Stimulated activated CD8-positive, alpha-beta memory T cell treated with anti-CD3 and anti-CD28 coated beads, Interleukin-12 subunit alpha, Interleukin-12 subunit beta, amount 100 ng/mL, for 24 hours (primary cell): Measurements from ENCODE around the gene KDELR3.

ENCODE experiments used
- DNase-seq: peaks from one replicate; pipeline ENCODE4 v3.0.0-alpha.2; 2020; ENCODE audit errors: extremely low read depth

The KDELR3 gene

DNA sequence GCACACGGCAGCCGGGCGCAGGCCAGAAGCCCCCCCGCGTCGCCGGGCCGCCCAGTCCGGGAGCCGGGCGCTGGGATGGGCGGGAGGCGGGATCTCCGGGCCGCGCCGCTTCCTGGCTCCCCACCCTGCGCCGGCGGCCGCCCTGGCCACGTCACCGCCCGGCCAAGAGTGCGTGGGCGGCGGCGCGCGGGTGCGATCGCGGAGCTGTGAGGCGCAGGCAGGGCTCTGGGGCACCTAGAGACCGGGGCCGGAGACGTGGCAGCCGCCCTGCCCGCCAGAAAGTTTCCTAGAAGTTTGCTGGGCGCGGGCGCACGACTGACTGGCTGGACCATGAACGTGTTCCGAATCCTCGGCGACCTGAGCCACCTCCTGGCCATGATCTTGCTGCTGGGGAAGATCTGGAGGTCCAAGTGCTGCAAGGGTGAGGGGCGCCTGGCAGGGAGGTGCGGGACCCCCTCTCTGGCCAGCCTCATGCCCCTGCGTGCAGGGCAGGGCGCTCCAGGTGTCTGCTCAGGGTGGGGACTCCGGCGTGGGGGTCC lies at the start of gene KDELR3:
Gene KDELR3, plus strand, starts transcription at position 193 of the 539 bp plus-strand sequence. Its CDS starts 138 bp downstream, at position 331.
- DNase-seq = peak; percentile 26

DNA sequence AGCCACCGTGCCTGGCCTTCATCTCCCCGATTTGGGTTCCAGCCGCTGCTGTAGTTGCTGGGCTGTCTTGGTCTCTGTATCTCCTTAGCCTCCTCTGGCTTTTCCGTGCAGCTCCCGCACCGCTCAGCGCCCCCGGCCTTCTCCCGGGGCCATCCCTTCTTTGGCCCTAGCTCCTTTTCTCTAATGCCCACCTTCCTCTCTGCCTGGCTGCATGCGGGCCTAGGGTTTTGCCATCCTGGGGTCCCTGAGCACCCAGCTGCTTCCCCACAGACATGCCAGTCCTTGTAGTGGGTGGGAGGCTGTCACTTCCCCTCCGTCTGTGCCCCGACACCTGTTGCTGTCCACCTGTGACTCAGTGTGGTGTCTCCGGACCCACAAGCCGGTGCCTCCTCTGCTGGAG lies 49.3 kb upstream of the KDELR3 start:
- no peak for DNase-seq

DNA sequence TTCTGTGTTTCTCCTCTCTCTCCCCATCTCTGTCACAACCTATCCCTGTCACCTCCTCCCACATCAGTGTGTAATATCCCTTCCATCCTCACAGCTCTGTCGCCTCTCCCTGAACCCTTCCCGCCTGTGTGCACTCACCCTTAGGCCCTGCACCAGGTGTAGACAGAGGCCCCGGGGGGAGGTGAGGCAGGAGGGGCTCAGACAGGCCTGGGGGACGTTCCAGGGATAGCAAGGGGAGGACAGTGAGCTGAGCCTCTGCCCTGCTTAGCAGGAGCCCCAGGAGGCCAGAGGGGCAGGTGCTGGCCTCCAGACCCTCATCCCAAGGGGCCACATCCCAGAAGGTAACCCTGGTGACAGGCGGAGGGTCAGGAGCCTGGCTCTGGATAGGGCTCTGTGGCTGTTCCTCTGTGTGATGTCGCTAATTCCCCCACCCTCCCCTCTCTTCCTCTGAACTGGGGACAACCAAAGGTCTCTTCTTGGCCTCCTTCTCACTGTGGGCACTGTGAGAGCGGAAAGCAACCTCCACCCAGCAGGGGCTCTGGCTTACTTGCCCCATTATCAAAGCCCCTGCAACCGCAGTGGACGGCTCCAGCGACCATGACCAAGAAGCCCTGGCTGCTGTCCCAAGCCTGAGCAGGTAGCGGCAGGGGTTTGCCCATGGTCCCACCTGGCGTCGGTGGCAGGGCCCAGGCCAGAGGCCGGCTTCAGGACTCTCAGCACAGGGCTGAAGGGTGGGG lies 48.6 kb upstream of the KDELR3 start:
- DNase-seq = no peak

DNA sequence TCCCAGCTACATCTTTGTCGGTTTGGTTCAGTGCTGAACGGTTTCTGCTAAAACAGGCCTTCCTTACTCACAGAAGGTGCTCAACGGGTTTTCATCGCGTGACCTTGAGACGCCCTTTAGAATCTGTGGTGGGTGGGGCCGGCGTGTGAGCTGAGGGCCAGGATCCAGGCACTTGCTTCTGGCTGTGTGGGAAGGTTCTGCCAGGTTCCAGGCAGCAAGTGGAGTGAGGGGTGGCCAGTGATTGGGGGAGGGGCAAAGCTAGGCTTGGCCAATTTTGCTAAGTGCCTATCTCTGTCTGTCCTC lies 48.1 kb upstream of the KDELR3 start:
- DNase-seq = no peak

DNA sequence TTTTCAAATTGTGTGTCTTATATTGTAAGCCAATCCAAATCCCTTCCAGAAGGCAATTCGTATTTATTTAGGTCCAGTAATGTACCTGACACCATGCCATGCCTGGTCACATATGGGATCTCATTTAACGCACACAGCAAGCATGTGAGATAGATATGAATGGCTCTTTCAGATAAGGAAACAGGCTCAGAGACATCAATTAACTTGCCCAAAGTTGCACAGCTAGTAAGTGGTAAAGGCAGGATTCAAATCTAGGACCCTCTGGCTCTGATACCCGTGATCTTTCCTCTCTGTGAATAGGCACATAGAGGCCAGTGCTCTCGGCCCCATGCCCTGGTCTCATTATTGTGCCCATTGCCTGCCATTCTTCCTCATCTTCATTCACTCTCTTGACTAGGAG lies 47.2 kb upstream of the KDELR3 start:
- no peak for DNase-seq

DNA sequence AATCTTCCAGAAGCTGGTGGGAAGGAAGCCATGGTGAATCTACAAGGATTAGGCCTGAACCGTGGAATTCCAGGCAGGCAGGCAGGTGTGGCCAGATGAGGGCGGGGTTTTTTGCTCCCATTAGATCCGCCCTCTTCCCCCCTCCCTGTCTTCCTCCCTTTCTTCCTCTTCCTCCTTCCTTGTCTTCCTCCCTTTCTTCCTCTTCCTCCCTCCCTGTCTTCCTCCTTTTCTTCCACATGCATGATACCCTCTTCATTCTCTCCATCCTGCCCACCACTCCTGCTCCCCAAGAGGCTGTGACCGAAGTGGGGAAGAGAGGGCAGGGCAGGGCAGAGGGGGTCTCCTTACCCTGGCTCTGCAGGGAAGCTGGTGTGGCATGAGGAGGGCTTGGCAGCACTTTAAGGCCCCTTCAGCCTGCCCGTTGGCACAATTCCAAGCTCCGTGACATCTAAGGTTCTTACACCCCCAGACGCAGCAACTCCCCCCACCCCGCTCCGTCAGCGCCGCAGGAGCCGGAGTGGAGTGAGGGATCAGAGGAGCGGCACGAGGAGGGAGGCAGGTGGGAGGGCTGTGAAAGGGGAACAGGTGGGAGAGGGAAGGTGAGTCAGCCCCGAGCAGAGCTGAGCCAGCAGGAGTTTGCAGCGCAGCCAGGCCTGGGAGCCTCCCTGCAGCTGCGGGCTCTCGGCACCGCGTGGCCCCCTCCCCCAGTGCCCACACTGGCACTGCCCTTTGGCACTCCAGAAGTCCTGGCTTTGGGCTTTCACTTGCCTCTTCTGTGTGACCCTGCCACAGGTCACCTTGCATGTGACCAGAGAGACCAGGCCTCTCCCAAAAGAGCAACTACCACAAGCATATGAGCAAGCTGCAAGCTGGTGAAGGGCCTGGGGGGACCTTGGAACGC lies 45.0 kb upstream of the KDELR3 start:
- no peak for DNase-seq

DNA sequence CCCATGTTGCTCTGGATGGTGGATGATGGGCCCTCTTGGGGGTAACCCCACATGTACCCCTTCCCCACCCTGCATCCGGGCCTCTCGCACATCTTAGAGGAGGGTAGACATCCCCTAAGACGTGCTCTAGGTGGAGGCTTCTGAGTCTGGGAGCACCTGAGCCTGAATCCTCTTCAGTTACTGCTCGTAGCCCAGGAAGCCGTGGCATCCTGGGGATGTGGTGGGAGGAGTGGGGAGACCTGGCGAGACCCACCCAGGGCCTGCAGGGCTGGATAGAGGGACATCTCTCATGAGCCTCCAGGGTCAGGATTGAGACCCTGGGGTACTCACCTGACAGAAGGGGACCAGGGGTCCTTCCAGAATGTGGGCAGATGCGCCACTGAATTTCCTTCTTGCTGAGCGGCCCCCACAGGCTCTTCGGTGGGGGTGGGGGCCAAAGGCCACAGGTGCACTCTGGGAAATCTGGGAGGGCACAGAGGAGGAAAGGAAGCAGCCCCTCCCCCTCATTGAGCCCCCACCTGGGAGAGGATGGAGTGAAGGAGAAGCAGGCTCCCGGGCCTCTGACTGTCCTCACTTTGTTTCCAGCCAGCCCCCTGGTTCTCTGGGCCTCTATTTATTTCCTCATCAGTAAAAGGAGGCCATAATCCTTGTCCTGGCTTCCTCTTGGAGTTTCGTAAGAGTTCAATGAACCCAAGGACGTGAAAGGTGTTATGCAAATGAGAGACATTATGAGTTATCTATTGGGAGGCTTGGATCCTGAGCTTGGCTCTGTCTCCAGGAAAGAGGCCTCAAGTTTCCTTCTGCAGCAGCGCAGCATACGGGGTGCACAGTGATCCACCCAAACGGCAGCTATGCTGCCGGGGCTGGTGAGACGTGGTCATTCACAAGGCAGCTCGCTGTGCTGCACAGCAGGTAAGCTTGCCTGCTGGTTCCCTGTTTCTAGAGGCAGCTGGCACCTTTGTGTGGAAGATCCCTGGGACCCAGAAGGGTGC lies 44.1 kb upstream of the KDELR3 start:
- DNase-seq = no peak

DNA sequence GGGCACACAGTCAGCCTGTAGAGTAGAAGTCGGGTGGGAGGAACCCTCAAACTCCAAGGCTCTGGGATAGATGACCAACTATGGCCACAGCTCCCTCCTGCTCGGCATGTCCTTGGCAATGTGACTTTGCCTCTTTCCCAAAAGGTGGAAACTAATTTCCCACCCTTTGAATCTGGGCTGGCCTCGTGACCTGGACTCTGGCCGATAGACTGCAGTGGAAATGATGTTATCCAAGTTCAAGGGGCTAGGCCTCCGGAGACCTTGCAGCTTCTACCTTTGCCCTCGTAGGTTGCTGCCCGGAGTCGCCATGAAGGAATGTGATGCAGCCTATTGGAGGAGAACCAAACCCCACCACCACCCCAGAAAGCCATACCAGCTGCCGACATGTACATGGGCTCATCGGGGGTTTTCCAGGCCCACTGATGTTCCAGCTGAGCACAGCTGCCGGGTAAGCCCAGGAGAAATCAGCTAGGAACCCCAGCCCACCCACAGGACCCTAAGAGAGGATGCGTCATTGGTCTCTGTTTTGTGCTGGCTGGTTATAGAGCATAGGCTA lies 43.3 kb upstream of the KDELR3 start:
- no peak for DNase-seq

DNA sequence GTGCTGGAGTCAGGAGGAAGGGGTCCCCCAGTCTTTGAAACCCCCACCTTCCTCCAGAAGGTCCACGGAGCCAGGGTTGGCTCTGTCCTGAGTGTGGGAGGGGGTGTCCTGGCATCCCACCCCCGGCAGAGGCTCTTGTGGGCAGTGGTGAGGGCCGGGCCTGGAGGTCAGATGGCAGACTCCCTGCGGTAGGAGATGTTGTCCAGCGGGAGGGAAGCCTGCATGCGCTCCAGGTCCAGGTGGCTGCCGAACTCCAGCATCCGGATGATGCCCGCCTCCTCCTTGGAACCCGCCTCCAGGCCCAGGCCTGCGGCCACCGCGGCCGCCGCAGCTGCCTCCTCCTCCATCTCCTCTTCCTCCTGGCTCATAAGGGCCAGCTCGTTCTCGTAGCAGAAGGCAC lies 41.3 kb upstream of the KDELR3 start:
- DNase-seq = no peak

DNA sequence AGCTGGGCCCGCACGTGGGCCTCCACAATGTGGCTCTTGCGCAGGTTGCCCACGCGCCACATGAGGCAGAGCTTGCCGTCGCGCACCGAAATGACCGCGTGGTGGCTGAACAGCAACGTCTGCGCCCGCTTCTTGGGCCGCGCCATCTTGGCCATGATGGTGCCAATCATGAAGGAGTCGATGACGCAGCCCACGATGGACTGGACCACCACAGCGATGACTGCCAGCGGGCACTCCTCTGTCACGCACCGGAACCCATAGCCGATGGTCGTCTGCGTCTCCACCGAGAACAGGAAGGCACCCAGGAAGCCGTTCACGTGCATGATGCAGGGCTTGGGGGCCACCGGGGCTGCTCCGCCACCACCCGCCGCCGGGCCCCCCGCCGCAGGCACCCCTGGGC lies 40.4 kb upstream of the KDELR3 start:
- no peak for DNase-seq

DNA sequence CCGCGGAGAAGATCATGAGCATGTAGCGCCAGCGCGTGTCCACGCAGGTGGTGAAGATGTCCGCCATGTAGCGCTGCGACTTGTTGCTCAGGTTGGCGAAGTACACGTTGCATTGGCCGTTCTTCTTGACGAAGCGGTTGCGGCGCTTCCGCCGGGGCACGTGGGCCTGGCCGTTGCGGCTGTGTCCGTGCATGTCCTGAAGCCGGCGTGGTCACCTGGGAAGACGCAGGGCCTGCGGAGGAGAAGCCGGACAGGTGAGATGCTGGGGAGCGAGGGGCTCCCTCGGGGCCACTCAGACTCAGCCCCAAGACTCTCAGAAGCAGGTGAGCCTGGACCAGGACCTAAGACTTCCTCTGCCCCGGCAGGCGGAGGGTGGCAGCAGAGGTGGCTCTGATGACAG lies 40.0 kb upstream of the KDELR3 start:
- no peak for DNase-seq

DNA sequence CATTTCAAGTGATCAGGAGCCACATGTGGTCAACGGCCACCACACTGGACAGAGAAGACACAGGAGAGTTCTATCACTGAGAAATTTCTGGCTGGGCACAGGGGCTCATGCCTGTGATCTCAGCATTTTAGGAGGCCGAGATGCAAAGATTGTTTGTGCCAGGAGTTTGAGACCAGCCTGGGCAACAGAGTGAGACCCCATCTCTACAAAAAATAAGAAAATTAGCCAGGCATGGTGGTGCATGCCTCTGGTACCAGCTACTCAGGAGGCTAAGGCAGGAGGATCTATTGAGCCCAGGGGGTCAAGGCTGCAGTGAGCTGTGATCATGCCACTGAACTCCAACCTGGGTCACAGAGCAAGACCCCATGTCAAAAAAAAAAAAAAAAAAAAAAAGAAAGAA lies 39.2 kb upstream of the KDELR3 start:
- DNase-seq = no peak

DNA sequence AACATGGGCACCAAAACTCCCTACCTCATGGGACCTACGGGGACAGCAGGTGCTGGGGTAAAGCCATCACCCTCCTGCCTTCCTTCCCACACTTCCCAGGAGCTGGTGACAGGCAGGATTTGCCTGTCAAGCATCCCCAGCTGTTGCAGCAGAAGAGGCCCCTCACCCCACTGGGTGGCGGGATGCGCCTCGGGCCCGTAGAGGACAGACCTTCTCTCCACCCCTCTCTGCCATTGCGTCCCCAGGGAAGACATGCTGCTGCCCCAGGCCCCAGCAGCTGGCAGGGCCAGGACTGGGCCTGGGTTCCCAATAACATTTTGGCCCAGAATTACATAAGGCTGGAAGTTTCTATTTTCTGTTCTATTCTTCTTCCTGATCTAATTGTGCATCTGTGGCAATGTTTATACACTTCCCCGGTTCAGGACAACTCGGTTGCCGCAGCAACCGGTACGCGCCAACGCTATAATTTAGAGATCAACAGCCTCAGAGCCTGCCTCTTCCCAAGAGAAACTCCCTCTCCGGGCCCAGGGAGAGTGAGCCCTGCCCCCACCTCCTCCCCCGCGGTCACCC lies 38.3 kb upstream of the KDELR3 start:
- no peak for DNase-seq

DNA sequence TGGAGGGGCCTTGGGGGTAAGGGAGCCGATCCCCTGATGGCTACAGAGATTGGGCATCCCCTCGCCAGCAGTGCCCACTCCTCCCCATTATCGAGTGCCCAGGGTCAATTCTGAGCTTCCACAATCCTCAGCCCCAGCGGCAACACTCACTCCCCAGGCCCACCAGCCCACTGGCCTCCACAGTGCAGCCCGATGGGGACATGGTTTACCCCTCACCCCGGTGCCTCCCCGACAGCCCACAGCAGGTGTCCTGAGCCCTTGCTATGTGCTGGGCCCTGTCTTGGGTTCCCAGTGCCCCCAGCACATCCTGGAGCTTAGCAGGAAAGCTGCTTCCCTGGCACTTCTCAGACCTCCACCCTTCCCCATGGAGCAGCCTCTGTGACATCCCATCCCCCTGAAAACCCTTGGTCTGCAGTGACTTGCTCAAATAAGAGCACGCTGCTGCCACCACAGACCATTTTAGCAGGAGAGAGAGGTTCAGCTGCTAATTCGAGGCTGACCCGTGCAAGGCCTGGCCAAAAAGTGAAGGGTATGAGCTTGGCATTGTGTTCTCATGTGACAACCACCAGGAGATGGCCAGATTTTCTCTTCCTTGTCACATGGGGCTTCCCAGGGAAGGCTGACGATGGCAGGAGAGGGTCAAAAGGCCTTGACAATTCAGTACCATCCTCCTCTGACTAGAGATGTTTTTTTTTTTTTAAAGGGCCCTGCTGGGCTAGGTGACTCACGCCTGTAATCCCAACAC lies 36.5 kb upstream of the KDELR3 start:
- DNase-seq = no peak

DNA sequence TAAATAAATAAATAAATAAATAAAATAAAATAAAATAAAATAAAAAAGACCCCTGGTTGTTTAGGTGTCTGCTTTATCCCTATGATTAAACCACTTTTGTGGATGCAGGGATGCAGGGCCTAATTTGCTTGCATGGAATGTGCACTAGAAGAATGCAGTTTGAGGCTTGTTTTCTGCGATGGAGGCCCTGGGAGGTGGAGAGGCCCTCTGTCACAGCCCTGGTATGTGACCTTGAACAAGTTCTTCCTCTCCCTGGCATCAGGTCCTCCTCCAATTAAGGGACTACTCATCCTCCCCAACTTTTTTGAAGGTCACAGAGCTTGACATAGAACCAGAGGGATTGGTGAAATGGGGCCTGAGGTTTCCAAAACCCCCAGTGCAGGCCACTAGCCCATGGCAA lies 35.6 kb upstream of the KDELR3 start:
- DNase-seq = no peak

DNA sequence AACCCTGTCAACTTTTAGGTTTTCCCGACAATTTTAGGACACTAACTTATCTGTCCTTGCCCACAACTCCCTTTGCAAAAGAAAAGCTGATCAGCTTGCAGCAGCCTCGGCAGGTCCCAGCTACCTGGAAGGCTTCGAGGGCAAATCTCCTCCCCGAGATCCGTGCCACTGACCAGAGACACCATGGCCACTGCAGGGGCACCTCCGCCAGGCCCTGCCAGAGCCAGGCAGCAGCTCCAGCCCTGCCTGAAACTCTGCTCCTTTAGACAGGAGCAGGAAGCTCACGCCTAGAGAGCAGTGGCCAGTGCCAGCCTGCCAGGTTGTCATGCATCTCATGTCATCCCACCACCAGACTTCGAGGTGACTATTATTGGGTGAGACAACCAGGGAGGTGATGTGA lies 34.0 kb upstream of the KDELR3 start:
- DNase-seq = no peak

DNA sequence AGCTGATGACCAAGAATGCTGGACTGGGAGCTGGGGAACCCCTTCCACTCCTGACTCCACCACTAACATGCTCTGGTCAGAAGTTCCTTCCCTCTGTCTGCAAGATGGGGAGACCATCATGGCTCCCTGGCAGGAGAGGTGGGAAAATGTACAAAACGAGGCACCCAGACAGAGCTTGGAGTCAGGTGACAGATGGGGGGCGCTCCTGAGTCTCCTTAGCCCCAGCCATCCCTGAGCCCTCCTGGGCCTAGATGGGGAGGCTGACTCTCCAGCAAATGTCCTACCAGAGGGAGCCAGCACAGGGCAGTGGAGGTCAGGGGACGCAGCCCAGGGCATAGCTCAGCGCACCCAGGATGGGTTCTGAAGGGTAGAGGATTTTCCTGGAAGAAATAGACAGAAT lies 32.9 kb upstream of the KDELR3 start:
- DNase-seq = no peak

DNA sequence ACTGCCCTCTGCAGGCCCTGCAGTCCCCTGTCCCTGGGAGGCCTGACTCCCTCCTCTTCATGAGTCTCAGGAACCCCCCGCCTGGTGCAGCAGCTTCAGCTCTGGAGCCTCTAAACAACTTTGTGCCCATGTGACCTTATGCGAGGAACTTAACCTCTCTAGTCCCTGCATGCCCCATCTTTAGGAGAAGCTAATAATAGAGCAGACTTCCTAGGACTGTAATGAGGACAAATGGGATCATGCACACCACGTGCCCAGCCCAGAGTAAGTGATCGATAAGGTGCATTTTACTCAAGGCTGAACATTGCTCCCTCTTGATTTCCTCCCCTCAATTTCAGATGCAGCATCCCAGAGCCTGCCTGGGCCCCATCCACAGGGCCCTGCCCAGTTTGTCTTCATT lies 31.9 kb upstream of the KDELR3 start:
- no peak for DNase-seq

DNA sequence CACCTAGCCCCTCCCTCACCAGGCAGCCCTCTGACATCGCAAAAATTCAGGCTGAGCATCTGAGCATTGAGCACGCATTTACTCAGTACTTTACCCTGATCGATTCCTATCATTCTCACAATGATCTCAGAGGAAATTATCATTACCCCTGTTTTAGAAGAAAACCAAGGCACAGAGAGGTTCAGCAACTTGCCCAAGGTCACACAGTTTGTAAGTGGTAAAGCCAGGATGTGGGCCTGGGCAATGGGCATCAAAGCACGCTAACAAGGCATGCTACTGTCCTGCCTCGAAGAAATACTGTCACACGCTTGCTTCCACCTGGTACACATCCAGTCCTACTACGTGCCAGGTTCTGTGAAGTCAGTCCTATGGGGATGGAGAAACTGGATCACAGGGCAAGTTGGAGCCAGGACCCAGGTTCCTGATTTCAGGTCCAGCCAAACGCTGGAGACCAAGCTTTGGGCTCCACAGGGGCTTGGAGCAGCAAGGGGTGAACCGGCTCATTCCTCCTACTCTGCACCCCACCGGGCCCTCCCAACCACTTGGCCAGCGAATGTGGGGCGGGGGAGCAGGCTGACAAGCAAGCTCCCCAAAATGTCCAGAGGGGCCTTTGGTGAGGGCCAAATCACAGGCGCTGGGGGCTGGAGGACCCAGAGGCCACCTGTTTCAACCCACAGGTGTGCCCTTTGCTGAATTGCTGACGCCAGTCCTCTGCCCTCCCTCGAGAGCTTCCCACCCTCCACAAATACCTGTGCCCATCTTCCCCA lies 31.1 kb upstream of the KDELR3 start:
- no peak for DNase-seq

DNA sequence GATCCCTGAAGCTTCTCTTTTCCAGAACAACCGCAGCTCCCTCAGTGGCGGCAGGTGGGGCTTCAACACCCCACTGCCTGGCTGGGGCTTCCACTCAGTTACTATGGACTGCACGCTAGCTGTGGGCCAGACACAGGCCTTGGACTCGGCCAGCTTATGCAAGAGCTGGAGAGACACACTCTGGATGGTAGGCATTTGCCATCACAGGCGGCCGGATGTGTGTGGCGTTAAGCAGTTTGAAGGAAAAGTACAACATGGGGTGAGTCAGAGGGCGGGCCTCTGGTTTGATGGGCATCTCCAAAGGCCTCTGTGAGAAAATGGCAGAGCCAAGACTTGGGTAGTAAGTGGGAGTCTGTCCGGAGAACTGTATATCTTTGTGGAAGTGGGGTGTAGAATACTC lies 30.5 kb upstream of the KDELR3 start:
- DNase-seq = no peak
